ENCODE measurements around the gene TSEN34.
"Not testable (repeated sequence)": the region's sequence is repeated elsewhere in the genome, so short reads cannot be mapped to it uniquely, and the experiment has no call there.

TSEN34 gene

DNA sequence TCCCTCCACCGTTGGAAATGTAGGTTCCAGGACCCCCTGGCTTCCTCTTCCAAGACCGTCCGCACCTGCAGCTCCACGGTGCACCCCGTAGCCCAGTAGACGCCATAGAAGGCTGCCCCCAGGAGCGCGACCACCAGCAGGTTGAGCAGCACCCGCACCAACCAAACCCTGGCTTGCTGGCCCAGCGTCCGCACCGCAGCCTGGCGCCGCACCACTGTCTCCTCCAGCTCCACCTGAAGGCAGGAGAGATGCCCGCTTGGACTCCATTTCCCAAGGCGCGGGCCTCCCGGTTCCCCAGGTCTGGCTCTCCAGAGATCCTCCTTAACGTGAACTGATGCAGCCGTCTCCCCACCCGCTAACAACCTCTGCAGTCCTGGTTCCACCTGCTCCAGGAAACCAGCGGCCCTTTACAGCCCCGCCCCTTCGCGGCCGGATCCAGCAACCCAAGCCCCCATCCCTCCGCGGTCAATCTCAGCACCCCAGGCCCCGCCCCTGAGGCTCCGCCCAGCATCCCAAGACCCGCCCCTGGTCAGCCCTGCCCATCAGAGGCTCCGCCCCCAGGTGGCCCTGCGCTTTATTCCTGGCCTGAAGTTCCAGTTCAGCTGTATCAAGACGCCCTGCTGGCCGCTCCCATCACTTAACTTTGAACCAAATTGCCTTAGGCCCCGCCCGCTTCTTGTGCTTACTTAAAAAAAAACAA, 26.6 kb upstream of the TSEN34 start:
- H3K27me3 ChIP-seq (ENCODE audit: control insufficient read depth, insufficient read depth, low read length) = peaks cover 4% of the 10 kb centered on the region
- peaks cover 6% of the 10 kb centered on the region for H3K4me1 ChIP-seq (ENCODE audit: control insufficient read depth, insufficient read depth, low read length)
- no peak overlapping the region for H3K9ac ChIP-seq (ENCODE audit: low read depth, low read length)
- no peaks in the 10 kb centered on the region for H3K9me3 ChIP-seq (ENCODE audit: control insufficient read depth, insufficient read depth, low read length)
- no peaks in the 10 kb centered on the region for H3K36me3 ChIP-seq (ENCODE audit: control insufficient read depth, insufficient read depth, low read length)
- H3K4me3 ChIP-seq (ENCODE audit: low read depth, low read length) = peak overlapping the region; percentile 65

DNA sequence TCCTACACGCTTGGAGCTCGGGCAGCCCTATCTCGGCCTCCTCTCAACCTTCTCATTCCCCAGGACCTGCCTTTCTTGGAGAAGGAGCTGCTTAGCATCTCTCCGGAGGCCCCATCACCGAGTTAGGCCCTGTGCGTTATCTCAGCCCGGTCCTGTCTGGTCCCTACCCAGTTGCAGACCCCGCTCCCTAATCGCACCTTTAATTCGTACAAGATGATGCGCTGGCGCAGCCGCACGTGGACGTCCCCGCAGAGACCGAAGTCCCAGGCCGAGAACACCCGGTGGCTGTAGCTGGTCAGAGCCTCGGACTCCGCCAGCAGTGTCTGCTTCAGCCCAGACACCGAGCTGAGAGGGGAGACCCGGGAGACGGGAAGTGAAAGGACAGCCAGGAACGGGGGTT, 25.9 kb upstream of the TSEN34 start:
- Histone ChIP-seq H3K4me1 (ENCODE audit: control insufficient read depth, insufficient read depth, low read length) (peaks cover 6% of the 10 kb centered on the region), H3K4me3 (ENCODE audit: low read depth, low read length) (no peak overlapping the region), H3K9ac (ENCODE audit: low read depth, low read length) (no peak overlapping the region), H3K27me3 (ENCODE audit: control insufficient read depth, insufficient read depth, low read length) (peaks cover 4% of the 10 kb centered on the region), H3K36me3 (ENCODE audit: control insufficient read depth, insufficient read depth, low read length) (no peaks in the 10 kb centered on the region), H3K9me3 (ENCODE audit: control insufficient read depth, insufficient read depth, low read length) (no peaks in the 10 kb centered on the region)

DNA sequence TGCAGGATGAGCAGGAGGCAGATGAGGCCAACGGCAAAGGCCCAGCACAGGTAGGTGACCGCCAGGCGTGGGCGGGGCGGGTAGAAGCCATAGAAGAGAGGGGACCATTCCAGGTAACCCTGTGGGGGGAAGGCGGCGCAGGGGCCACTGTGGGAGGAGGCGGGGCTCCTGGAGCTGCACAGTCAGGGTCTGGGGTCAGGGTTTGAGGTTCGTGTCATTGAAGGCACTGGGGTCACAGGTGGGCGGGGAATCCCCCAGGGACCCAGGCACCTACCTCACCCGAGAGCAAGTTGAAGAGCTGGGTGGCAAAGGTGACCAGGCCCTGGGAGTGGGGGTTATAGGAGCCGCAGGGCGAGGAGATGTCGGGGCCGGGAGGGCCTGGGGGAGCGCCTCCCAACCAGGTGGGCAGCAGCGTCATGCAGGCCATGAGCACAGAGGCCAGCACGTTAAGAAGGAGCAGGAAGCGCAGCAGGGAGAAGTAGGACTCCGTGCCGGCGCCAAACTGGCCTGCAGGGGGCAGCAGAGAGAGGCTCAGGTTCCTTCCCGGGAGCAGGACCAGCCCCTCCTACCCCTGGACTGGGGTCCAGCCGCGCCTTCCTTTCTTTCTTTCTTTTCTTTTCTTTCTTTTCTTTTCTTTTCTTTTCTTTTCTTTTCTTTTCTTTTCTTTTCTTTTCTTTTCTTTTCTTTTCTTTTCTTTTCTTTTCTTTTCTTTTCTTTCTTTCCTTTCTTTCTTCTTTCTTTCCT, 22.8 kb upstream of the TSEN34 start:
- Histone ChIP-seq H3K27me3 (ENCODE audit: control insufficient read depth, insufficient read depth, low read length) (peaks cover 4% of the 10 kb centered on the region), H3K36me3 (ENCODE audit: control insufficient read depth, insufficient read depth, low read length) (no peaks in the 10 kb centered on the region), H3K4me1 (ENCODE audit: control insufficient read depth, insufficient read depth, low read length) (peaks cover 3% of the 10 kb centered on the region), H3K9ac (ENCODE audit: low read depth, low read length) (no peak overlapping the region), H3K9me3 (ENCODE audit: control insufficient read depth, insufficient read depth, low read length) (no peaks in the 10 kb centered on the region), H3K4me3 (ENCODE audit: low read depth, low read length) (no peak overlapping the region)

DNA sequence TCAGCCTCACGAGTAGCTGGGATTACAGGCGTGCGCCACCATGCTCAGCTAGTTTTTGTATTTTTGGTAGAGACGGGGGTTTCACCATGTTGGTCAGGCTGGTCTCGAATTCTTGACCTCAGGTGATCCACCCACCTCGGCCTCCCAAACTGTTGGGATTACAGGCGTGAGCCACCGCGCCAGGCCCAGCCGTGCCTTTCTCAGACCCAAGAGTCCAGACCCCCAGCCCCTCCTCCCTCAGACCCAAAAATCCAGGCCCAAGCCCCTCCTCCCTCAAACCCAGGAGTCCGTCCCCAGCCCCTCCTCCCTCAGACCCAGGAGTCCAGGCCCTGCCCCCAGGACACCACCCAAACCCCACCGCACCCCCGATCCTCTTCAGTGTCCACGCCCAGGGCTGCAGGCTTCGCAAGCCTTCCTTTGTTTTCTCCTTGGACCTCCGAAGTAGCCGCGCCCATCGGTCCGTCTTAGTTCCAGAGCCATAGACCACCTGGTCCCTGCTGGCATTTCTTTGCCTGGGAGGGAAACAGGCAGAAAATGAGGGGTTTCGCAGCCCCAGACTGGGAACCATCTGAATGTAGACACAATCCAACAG, 21.9 kb upstream of the TSEN34 start:
- Histone ChIP-seq H3K27me3 (ENCODE audit: control insufficient read depth, insufficient read depth, low read length) (no peaks in the 10 kb centered on the region), H3K36me3 (ENCODE audit: control insufficient read depth, insufficient read depth, low read length) (no peaks in the 10 kb centered on the region), H3K4me1 (ENCODE audit: control insufficient read depth, insufficient read depth, low read length) (peaks cover 3% of the 10 kb centered on the region), H3K9ac (ENCODE audit: low read depth, low read length) (no peak overlapping the region), H3K4me3 (ENCODE audit: low read depth, low read length) (no peak overlapping the region), H3K9me3 (ENCODE audit: control insufficient read depth, insufficient read depth, low read length) (no peaks in the 10 kb centered on the region)

DNA sequence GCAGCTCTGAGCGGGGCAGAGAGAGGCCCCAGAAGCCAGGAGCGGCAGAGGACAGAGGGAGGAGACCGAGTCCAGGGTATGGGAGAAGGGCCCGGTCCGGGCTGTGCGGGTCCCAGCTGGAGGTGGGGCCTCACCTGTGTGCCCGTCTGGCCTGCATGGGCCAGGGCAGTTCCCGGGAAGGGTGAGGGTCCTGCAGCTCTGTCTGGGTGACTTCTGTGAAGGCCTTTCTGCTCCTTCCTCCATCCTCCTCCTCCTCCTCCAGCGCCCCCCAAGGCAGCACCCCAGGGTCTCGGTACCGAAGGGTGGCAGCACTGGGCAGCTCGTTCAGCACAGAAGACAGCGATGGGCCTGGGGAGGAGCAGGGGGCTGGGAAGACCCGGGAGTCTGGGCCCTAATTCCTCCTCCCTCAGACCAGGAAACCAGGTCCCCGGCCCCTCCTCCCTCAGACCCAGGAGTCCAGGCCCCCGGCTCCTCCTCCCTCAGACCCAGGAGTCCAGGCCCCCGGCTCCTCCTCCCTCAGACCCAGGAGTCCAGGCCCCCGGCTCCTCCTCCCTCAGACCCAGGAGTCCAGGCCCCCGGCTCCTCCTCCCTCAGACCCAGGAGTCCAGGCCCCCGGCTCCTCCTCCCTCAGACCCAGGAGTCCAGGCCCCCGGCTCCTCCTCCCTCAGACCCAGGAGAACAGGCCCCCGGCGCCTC, 19.2 kb upstream of the TSEN34 start:
- H3K9me3 ChIP-seq (ENCODE audit: control insufficient read depth, insufficient read depth, low read length); H3K36me3 ChIP-seq (ENCODE audit: control insufficient read depth, insufficient read depth, low read length); H3K27me3 ChIP-seq (ENCODE audit: control insufficient read depth, insufficient read depth, low read length); H3K9ac ChIP-seq (ENCODE audit: low read depth, low read length); H3K4me1 ChIP-seq (ENCODE audit: control insufficient read depth, insufficient read depth, low read length): not testable (repeated sequence)
- peak overlapping the region; percentile 22 for H3K4me3 ChIP-seq (ENCODE audit: low read depth, low read length)

DNA sequence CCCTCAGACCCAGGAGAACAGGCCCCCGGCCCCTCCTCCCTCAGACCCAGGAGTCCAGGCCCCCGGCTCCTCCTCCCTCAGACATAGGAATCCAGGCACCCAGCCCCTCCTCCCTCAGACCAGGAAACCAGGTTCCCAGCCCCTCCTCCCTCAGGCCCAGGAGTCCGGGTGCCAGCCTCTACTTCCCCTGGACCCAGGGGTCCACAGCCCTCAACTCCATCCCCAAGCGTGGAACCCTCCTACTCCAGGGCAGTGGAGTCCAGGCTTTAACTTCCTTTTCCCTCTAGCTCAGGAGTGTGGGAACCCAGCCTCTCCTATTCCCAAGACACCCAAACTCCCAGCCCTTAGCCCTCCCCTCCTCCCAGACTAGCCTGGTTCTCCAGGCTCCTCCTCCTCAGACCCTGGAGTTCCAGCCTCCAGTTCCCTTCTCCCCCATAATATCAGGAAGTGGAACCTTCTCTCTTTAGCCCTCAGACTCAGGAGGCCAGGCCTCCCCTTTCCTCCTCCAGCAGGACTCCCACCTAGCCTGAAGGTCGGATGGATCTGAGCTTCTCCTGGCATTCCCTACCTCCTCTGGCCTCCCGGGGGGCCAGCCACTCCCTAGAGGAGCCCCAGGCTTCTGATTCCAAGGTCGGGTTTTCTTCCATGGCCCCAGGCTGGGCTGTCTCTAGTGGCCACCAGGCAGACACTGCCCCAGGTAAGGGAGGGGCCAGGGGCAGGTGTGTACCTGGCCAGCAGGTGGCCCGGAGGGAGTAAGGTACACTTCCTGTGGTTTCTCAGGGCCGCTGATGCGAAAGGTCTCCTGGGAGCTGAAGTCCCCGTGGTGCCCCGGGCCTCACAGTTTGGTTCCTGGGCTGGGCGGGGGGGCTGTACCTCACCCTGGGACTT, 18.4 kb upstream of the TSEN34 start, which contains the start of gene TMC4:
Gene TMC4, minus strand, starts transcription at position 690 of the 888 bp plus-strand sequence. Its CDS starts 43 bp downstream, at position 647.
- H3K36me3 ChIP-seq (ENCODE audit: control insufficient read depth, insufficient read depth, low read length) = peaks cover 6% of the 10 kb centered on the region
- no peaks in the 10 kb centered on the region for H3K9me3 ChIP-seq (ENCODE audit: control insufficient read depth, insufficient read depth, low read length)
- no peaks in the 10 kb centered on the region for H3K27me3 ChIP-seq (ENCODE audit: control insufficient read depth, insufficient read depth, low read length)
- peak within 1 kb of the TSS; percentile 77 for H3K4me3 ChIP-seq (ENCODE audit: low read depth, low read length)
- peak within 1 kb of the TSS; percentile 76 for H3K9ac ChIP-seq (ENCODE audit: low read depth, low read length)
- peaks cover 3% of the 10 kb centered on the region for H3K4me1 ChIP-seq (ENCODE audit: control insufficient read depth, insufficient read depth, low read length)

DNA sequence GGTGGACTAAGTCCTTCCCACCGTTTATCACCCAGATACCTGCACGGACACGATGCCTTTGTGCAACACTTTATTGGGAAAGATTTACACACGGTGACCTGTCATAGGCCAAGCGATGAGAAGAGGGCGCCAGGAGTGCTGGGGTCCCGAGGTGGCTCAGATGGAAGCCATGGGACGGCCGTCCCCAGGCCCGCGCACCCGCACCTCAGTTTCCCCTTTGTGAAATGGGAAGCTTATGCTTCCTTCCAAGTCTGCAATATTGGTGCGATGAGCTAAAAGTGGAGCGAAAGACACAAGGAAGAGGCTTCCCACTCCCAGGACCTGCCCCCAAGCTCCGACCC, 17.8 kb upstream of the TSEN34 start:
- no peaks in the 10 kb centered on the region for H3K9me3 ChIP-seq (ENCODE audit: control insufficient read depth, insufficient read depth, low read length)
- H3K9ac ChIP-seq (ENCODE audit: low read depth, low read length) = no peak overlapping the region
- H3K4me3 ChIP-seq (ENCODE audit: low read depth, low read length) = peak overlapping the region; percentile 77
- peaks cover 6% of the 10 kb centered on the region for H3K36me3 ChIP-seq (ENCODE audit: control insufficient read depth, insufficient read depth, low read length)
- peaks cover 3% of the 10 kb centered on the region for H3K4me1 ChIP-seq (ENCODE audit: control insufficient read depth, insufficient read depth, low read length)
- H3K27me3 ChIP-seq (ENCODE audit: control insufficient read depth, insufficient read depth, low read length) = no peaks in the 10 kb centered on the region

DNA sequence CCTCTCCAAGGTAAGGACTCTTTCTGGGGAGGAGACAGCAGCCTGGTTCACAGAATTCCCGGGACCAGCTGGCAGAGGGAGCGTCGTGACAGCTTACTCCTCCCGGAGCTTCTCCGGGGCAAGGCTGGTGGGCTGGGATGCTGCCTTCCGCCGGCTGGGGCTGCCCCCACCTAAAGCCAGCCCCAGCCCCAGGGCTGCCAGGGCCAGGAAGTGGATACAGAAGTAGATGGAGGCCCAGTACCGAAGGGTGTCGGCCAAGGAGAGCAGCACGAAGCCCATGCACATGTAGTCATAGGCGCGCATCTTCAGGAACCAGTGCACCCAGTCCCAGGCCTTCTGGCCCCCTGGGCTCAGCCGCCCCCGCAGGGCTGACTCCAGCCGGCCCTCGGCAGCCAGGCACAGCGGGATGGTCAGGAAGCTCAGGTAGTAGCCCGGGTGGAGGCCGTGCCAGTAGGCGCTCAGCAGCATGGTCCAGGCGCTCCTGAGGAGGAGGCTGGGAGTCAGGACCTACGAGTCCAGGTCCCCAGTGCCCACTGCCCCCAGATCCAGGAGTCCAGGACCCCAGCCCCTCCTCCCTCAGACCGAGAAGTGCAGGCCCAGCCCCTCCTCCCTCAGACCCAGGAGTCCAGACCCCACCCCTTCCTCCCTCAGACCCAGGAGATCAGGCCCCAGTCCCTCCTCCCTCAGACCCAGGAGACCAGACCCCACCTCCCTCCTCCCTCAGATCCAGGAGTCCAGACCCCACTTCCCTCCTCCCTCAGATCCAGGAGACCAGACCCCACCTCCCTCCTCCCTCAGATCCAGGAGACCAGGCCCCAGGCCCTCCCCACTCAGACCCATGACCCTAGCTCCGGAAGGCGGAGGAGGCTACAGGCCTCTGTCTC, 16.9 kb upstream of the TSEN34 start:
- no peak overlapping the region for H3K4me3 ChIP-seq (ENCODE audit: low read depth, low read length)
- no peaks in the 10 kb centered on the region for H3K9me3 ChIP-seq (ENCODE audit: control insufficient read depth, insufficient read depth, low read length)
- peaks cover 6% of the 10 kb centered on the region for H3K36me3 ChIP-seq (ENCODE audit: control insufficient read depth, insufficient read depth, low read length)
- peaks cover 3% of the 10 kb centered on the region for H3K4me1 ChIP-seq (ENCODE audit: control insufficient read depth, insufficient read depth, low read length)
- H3K27me3 ChIP-seq (ENCODE audit: control insufficient read depth, insufficient read depth, low read length) = no peaks in the 10 kb centered on the region
- no peak overlapping the region for H3K9ac ChIP-seq (ENCODE audit: low read depth, low read length)

DNA sequence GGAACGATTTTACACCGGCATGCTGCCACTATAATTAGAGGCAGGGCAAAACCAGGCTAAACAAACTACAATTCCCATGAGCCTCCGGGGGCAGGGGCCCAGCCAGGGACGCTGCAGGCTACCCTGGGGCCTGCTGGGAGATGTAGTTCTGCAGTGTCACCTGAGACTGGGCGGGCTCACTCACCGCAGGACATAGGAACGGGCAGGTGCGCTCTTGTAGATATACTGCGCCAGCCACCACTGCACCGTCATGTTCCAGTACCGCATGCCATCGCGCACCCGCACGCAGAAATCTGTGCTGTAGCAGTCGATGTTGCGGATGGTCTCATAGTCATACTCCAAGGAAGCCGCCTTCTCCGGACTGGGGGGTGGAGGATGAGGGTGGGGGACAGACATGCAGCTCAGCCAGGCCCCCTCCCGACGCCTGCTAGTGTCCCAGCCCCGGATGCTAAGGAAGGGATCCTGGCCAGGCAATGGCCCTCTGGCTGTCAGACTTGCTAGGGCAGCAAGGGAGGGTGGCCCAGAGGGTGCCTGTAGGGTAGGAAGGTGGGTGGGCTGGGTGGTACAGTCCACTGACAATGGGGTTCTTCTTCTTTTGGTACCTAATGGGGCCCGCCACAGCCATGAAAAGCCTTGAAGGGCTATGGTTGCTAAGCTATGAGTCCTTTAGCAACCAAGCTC, 12.4 kb upstream of the TSEN34 start:
- no peaks in the 10 kb centered on the region for H3K4me1 ChIP-seq (ENCODE audit: control insufficient read depth, insufficient read depth, low read length)
- H3K9me3 ChIP-seq (ENCODE audit: control insufficient read depth, insufficient read depth, low read length) = no peaks in the 10 kb centered on the region
- H3K36me3 ChIP-seq (ENCODE audit: control insufficient read depth, insufficient read depth, low read length) = peaks cover 11% of the 10 kb centered on the region
- H3K9ac ChIP-seq (ENCODE audit: low read depth, low read length) = no peak overlapping the region
- H3K27me3 ChIP-seq (ENCODE audit: control insufficient read depth, insufficient read depth, low read length) = no peaks in the 10 kb centered on the region
- H3K4me3 ChIP-seq (ENCODE audit: low read depth, low read length) = no peak overlapping the region

DNA sequence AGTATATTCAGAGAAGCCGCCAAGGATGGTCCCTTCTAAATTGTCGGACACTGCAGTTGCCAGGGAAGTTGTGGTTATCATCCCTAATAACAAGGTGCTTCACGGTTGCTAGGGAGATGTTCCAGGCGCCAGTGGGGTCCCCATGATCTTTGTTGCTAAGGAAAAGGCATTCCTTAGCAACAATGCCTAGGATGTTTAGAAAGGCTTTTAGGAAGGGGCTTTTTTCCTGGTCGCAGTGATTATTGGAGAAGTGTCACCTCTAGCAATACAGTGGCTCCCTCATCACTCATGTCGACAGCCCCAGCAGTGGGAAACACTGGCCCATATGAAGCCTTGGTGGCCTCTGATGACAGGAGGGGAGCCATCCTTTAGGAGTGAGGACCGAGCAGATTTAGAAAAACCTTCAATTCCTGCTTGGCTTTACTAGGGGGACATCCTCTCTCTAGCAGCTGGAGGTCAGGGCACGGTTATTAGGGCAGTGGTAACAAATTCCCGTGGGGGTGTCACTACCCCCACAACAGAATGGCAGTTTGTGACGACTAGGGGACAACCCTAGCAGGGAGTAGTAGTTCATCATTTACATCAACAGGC, 11.8 kb upstream of the TSEN34 start:
- Histone ChIP-seq H3K9me3 (ENCODE audit: control insufficient read depth, insufficient read depth, low read length) (no peaks in the 10 kb centered on the region), H3K4me3 (ENCODE audit: low read depth, low read length) (no peak overlapping the region), H3K36me3 (ENCODE audit: control insufficient read depth, insufficient read depth, low read length) (peaks cover 11% of the 10 kb centered on the region), H3K4me1 (ENCODE audit: control insufficient read depth, insufficient read depth, low read length) (no peaks in the 10 kb centered on the region), H3K9ac (ENCODE audit: low read depth, low read length) (no peak overlapping the region), H3K27me3 (ENCODE audit: control insufficient read depth, insufficient read depth, low read length) (no peaks in the 10 kb centered on the region)
